Measurements from ENCODE around the gene MPP3.

GRCh38 chr17:43873091-43873490 lies 40.1 kb upstream of the MPP3 start:
- no peak for TF ChIP-seq POLR2A (IDR thresholded peaks at IDR 0.05)
- TF ChIP-seq CTCF (IDR thresholded peaks at IDR 0.05), result no peak

Data from tibial nerve (tissue), 3 donors.